ENCODE measurements around the gene SLC4A3. TPM values are rescaled to one million over a fixed set of nuclear protein-coding genes. Genes with fewer than 3 reads are reported as not detected.

SLC4A3 gene
- total and polyA plus RNA-seq, 5 donors = 288 to 445 (median 344) TPM

Other genes starting within 250 kb of the SLC4A3 start
- 10 to 100 TPM; 42.2 to 58.8 (median 56.2) TPM for gene DNPEP, start 239.7 kb upstream of the SLC4A3 start, total RNA-seq
- 50.0 TPM for gene DNPEP, start 239.7 kb upstream of the SLC4A3 start, polyA plus RNA-seq
- gene DES, start 209.3 kb upstream of the SLC4A3 start, total RNA-seq = over 10,000 TPM in 1 of 4 donors, 1,000 to 10,000 TPM in 3; 6,970 to 10,932 (median 7,338) TPM
- gene DES, start 209.3 kb upstream of the SLC4A3 start, polyA plus RNA-seq = 9,146 TPM
- 100 to 1,000 TPM; 122 to 176 (median 159) TPM for gene SPEG, start 192.8 kb upstream of the SLC4A3 start, total RNA-seq
- gene SPEG, start 192.8 kb upstream of the SLC4A3 start, polyA plus RNA-seq = 85.5 TPM
- 10 to 100 TPM; 22.9 to 27.5 (median 25.4) TPM for gene GMPPA, start 128.7 kb upstream of the SLC4A3 start, total RNA-seq
- gene GMPPA, start 128.7 kb upstream of the SLC4A3 start, polyA plus RNA-seq = 21.6 TPM
- gene ASIC4, start 113.1 kb upstream of the SLC4A3 start, total RNA-seq = 1 to 10 TPM in 3 of 4 donors, under 1 TPM in 1; 0.28 to 1.8 (median 1.6) TPM
- 0.57 TPM for gene ASIC4, start 113.1 kb upstream of the SLC4A3 start, polyA plus RNA-seq
- 100 to 1,000 TPM in 2 of 4 donors, 10 to 100 TPM in 2; 92.6 to 145 (median 101) TPM for gene CHPF, start 83.8 kb upstream of the SLC4A3 start, total RNA-seq
- 115 TPM for gene CHPF, start 83.8 kb upstream of the SLC4A3 start, polyA plus RNA-seq
- 1 to 10 TPM; 1.8 to 3.4 (median 3.1) TPM for gene TMEM198, start 83.6 kb upstream of the SLC4A3 start, total RNA-seq
- 3.4 TPM for gene TMEM198, start 83.6 kb upstream of the SLC4A3 start, polyA plus RNA-seq
- 100 to 1,000 TPM; 263 to 321 (median 294) TPM for gene OBSL1, start 56.1 kb upstream of the SLC4A3 start, total RNA-seq
- 179 TPM for gene OBSL1, start 56.1 kb upstream of the SLC4A3 start, polyA plus RNA-seq
- 10 to 100 TPM; 16.7 to 47.6 (median 28.1) TPM for gene INHA, start 55.3 kb upstream of the SLC4A3 start, total RNA-seq
- 28.7 TPM for gene INHA, start 55.3 kb upstream of the SLC4A3 start, polyA plus RNA-seq
- 10 to 100 TPM; 12.1 to 19.0 (median 15.1) TPM for gene STK11IP, start 29.8 kb upstream of the SLC4A3 start, total RNA-seq
- 13.4 TPM for gene STK11IP, start 29.8 kb upstream of the SLC4A3 start, polyA plus RNA-seq

Measured in right cardiac atrium (tissue), 5 donors.